GM15510 (cell line): ENCODE measurements around the gene TANC1.

Source experiments
- POLR2A ChIP-seq: IDR thresholded peaks from 3 replicates; pipeline ENCODE4 v1.6.1; 2011; ENCODE audit warnings: borderline replicate concordance; ENCODE audit not compliant: insufficient read length; ENCODE audit errors: extremely low read depth

TANC1 gene

DNA sequence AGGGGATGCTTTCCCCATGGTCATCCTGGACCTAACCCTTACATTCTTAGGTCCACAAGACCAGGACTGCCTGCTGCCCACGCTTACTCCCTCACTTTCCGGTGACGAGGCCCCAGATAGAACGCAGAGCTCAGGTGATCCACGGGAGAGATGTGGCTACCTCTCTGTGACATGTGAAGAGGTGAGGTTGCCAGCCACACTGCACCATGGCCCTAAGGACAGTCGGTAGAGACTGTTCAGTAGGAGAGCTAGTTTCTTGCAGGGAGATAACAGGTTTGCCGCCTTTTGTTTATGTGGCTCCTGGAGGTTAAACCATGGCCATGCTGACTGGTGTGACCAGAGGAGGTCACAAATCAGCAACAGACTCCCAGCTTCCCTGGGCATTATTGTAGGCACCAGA, 246.7 kb downstream of the TANC1 start:
- no peak for TF ChIP-seq POLR2A

- TF ChIP-seq POLR2A = no peak
Measured at GRCh38 chr2:159217676-159218075, 249.2 kb downstream of the TANC1 start.

DNA sequence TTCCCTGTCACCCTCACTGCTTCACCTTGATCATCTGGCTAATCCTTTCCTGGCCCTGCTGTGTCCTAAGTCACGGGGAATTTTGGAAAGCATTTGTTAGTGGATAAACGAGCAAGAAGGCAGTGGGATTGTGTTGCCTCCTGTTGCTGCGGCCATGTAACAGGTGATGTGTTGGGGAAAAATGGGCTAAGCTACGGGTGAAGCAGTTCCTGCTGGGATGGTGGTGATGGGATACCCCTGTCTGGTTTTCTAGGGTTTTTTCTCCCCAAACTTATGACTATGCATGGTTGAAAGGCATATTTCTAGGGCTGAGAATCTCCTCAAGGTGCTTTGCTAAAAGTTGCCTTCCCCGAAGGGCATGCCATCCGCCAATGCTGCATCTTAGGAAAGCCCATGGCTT, 249.9 kb downstream of the TANC1 start:
- no peak for TF ChIP-seq POLR2A

GRCh38 chr2:159219394-159219998, 251.1 kb downstream of the TANC1 start:
- no peak for TF ChIP-seq POLR2A

GRCh38 chr2:159224061-159224813, 255.8 kb downstream of the TANC1 start:
- TF ChIP-seq POLR2A = no peak

DNA sequence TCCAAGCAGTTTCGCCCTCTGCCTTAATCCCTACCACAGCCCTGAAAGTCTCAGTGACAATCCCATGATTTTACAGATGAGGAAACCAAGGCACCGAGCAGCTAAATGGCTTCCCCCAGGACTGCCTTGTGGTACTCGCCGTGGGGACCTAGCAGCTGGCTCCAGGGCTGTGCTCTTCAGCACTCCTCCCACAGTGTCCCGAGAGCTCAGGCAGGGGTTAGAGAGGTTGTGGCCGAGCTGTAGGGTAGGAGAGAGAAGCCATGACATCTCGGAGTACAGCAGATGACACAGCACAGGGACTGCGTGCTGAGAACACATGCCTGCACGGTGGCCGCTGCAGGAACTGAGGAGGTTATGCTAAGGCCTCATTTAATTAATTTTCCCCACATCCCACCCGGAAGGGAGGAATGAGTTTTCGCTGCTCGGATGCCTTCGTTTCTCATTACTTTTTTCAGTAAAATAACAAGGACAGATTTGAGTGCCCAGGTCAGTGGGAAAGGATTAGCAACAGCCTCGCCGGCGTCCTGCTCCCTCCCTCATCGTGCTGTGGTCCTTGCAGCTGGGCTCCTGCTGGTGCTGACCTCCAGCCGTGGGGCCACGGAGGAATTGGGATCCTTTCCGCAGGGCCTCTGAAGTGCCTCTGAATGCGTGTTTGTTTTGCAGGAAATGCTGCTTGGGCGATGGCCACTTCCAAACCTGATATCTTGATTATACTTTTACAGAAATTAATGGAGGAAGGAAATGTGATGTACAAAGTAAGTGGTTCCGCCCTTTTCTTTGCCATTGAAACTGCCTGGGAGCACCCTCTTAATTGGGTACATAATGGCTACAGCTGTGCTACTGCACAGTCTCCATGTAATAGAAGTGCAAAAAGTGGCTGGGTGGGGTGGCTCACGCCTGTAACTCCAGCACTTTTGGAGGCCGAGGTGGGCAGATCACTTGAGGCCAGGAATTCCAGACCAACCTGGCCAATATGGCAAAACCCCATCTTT, 256.9 kb downstream of the TANC1 start:
- no peak for TF ChIP-seq POLR2A

- TF ChIP-seq POLR2A = no peak
Measured at GRCh38 chr2:159226059-159226461, 257.6 kb downstream of the TANC1 start.

- TF ChIP-seq POLR2A = no peak
Measured at GRCh38 chr2:159226608-159227385, 258.4 kb downstream of the TANC1 start.

- TF ChIP-seq POLR2A = no peak
Measured at GRCh38 chr2:159227467-159227866, 259.0 kb downstream of the TANC1 start.

DNA sequence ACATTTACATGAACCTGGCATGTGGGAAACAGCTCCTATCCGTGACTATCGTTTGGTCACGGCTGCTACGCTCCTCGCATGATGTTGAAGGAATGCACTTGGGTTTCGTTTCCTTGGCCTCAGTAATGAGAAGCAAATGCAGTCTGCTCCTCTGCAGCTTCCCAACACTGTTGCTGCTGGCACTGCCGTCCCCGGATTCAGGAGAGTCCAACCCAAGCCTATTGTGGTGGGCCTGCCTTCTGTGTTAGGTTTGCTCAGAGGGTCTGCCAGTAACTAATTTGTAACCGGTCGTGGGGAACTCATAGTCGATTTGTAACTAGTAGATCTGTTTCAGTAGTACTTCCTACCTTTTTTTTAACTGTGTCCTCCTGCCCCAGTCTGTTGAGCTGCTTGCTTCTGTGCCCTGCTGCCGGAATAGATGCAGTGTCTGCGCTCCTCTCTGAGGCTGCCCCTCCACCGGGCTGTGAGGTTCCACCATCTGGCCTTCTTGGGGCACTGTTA, 259.7 kb downstream of the TANC1 start:
- TF ChIP-seq POLR2A = no peak

DNA sequence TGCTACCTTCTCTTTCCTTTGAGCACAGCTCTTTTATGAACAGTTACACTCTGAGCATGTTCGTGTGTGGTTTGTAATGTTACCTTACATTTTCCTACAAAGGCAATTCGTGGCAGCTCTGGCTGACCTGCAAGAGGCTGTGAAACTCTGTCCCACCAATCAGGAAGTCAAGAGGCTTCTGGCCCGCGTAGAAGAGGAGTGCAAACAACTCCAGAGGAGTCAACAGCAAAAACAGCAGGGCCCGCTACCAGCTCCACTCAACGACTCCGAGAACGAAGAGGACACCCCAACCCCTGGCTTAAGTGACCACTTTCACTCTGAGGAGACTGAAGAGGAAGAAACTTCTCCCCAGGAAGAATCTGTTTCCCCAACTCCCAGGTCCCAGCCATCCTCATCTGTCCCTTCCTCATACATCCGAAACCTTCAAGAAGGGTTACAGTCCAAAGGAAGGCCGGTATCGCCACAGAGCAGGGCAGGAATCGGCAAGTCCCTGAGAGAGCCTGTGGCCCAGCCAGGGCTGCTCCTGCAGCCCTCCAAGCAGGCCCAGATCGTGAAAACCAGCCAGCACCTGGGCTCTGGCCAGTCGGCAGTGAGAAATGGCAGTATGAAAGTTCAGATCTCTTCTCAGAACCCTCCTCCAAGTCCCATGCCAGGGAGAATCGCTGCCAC, 261.2 kb downstream of the TANC1 start:
- no peak for TF ChIP-seq POLR2A

DNA sequence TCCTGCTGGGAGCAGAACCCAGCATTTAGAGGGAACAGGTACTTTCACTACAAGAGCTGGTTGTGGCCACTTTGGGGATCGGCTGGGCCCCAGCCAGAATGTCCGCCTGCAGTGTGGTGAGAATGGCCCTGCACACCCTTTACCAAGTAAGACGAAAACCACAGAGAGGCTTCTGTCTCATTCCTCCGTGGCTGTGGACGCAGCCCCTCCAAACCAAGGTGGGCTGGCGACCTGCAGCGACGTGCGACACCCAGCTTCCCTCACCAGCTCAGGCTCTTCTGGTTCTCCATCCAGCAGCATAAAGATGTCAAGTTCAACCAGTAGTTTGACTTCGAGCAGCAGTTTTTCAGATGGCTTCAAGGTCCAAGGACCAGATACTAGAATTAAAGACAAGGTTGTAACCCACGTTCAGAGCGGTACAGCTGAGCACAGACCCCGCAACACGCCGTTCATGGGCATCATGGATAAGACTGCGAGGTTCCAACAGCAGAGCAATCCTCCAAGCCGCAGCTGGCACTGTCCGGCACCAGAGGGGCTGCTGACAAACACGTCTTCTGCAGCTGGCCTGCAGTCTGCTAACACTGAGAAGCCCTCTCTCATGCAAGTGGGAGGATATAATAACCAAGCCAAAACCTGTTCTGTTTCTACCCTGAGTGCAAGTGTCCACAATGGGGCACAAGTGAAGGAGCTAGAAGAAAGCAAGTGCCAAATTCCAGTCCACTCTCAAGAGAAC, 261.9 kb downstream of the TANC1 start:
- no peak for TF ChIP-seq POLR2A
